Panc1 (cell line): Measurements from ENCODE around the gene TRERF1. TPM values are rescaled to one million over a fixed set of nuclear protein-coding genes. Genes with fewer than 3 reads are reported as not detected.
A peak's percentile ranks its signal among the peaks of the same experiment; 100 is the strongest.

Experiments used
- ATAC-seq: fragments of 200-7000 bp; cut with Tn5 transposase; 2 replicates; pipeline ENCODE4 v1.9.1; 2020; ENCODE audit warnings: mild to moderate bottlenecking, moderate library complexity
- BruUV-seq: library from RNA; stranded (reverse); fragments of 400-500 nt; replicated peaks from 2 replicates; lab custom pipeline; 2021; lab: Mats Ljungman, UMichigan
- CTCF ChIA-PET: fragments of 300-600 bp; sonication (Branson Sonifier 250); formaldehyde crosslinking; loops from one replicate; lab custom pipeline; 2022; ENCODE audit warnings: antibody characterized with exemption; lab: Charles Lee
- POLR2A ChIA-PET: fragments of 300-600 bp; sonication (Branson Sonifier 250); formaldehyde crosslinking; loops from one replicate; lab custom pipeline; 2022; ENCODE audit warnings: antibody characterized with exemption; lab: Charles Lee
- DNase-seq: peaks from one replicate; pipeline ENCODE4 v3.0.0-alpha.2; 2010; ENCODE audit warnings: low read depth, low spot score
- H3K27ac ChIP-seq: 2 replicates; pipeline ENCODE4 v1.5.1; 2011; ENCODE audit warnings: mild to moderate bottlenecking, low read length, inconsistent platforms
- H3K27me3 ChIP-seq: fragments of 200-500 bp; sonication (Bioruptor generic); 2 replicates; pipeline ENCODE4 v1.6.0; 2014; ENCODE audit warnings: low read length, inconsistent platforms; ENCODE audit not compliant: control insufficient read depth, insufficient read depth
- H3K36me3 ChIP-seq: fragments of 200-500 bp; sonication (Bioruptor generic); 2 replicates; pipeline ENCODE4 v1.5.1; 2014; ENCODE audit warnings: inconsistent platforms, mild to moderate bottlenecking, low read length, moderate library complexity; ENCODE audit not compliant: control insufficient read depth, insufficient read depth
- H3K4me1 ChIP-seq: 2 replicates; pipeline ENCODE4 v1.5.1; 2011; ENCODE audit warnings: inconsistent platforms, mild to moderate bottlenecking, low read length, moderate library complexity; ENCODE audit not compliant: control insufficient read depth, insufficient read depth
- H3K4me3 ChIP-seq, 2 experiments: 2 replicates each; pipeline ENCODE4 v1.5.1; 2011 to 2012; ENCODE audit warnings: low read depth in 2 of 2, low read length in 2 of 2, mild to moderate bottlenecking in 2 of 2, inconsistent platforms in 1 of 2, moderate library complexity in 1 of 2
- H3K9me3 ChIP-seq: fragments of 200-500 bp; sonication (Bioruptor generic); 2 replicates; pipeline ENCODE4 v1.5.1; 2014; ENCODE audit warnings: low read depth, mild to moderate bottlenecking, inconsistent platforms, low read length, moderate library complexity; ENCODE audit not compliant: control insufficient read depth, insufficient read depth
- CTCF ChIP-seq: fragments of 450-650 bp; IDR thresholded peaks from 2 replicates; pipeline ENCODE4 v1.5.1; 2017; ENCODE audit warnings: mild to moderate bottlenecking
- POLR2AphosphoS5 ChIP-seq: IDR thresholded peaks from 2 replicates; pipeline ENCODE4 v1.6.1; 2012; ENCODE audit warnings: mild to moderate bottlenecking, low read depth, low read length, moderate library complexity
- REST ChIP-seq, 2 experiments: IDR thresholded peaks; 2 replicates each; pipeline ENCODE4 v1.6.1; 2011 to 2012; ENCODE audit warnings: low read depth in 2 of 2, control low read depth in 1 of 2, low read length in 1 of 2, mild to moderate bottlenecking in 1 of 2, moderate library complexity in 1 of 2; ENCODE audit not compliant: insufficient read depth in 1 of 2
- SIN3A ChIP-seq: IDR thresholded peaks from 2 replicates; pipeline ENCODE4 v1.6.1; 2012; ENCODE audit warnings: low read depth, mild to moderate bottlenecking, low read length, moderate library complexity, borderline replicate concordance; ENCODE audit not compliant: insufficient read depth
- TCF7L2 ChIP-seq: IDR thresholded peaks from 2 replicates; pipeline ENCODE4 v1.6.1; 2011; ENCODE audit warnings: mild to moderate bottlenecking, low read depth, low read length, inconsistent platforms
- in situ Hi-C: cut with HindIII; loops from 2 replicates; pipeline ENCODE4 v1.10.0; 2016; ENCODE audit warnings: low sequenced_read_pairs, low pct_unique_long_range_greater_than_20kb
- intact Hi-C: fragments of 100-400 bp; cut with micrococcal nuclease; formaldehyde crosslinking; loops from one replicate; pipeline ENCODE4 v1.10.0; 2022; ENCODE audit not compliant: unreplicated experiment
- total RNA-seq: library from RNA; stranded (reverse); gene quantifications from one replicate; pipeline ENCODE4 v1.2.1, GENCODE V29; 2021; ENCODE audit not compliant: unreplicated experiment

TRERF1 gene
- total RNA-seq, 1 experiment from 2014 or later, result 30.6 TPM

- H3K27me3 ChIP-seq, result no peaks in the 10 kb centered on the region
- H3K36me3 ChIP-seq, result 0 out of 2 replicates have a peak, but pooled peaks cover 2% of the 10 kb centered on the region
- in situ Hi-C loops, result no loop called here
- TF ChIP-seq TCF7L2 (no peak), CTCF (no peak)
- ChIA-PET POLR2A (no interaction called here), CTCF (no interaction called here)
- no peak for ATAC-seq
- intact Hi-C loops, result no loop called here
- DNase-seq, result no peak
- no peak overlapping the region for H3K4me3 ChIP-seq
- peaks cover 77% of the 10 kb centered on the region for H3K4me1 ChIP-seq
- BruUV-seq, result no TSS peak
- H3K9me3 ChIP-seq, result no peaks in the 10 kb centered on the region
- H3K27ac ChIP-seq, result peak overlapping the region; percentile 100
Measured at GRCh38 chr6:42228305-42228704, 223.4 kb downstream of the TRERF1 start.

- Histone ChIP-seq H3K27me3 (no peaks in the 10 kb centered on the region), H3K36me3 (0 out of 2 replicates have a peak, but pooled peaks cover 2% of the 10 kb centered on the region), H3K4me1 (peaks cover 83% of the 10 kb centered on the region), H3K4me3 (no peak overlapping the region; a peak in 2 of 4 replicates), H3K27ac (peak overlapping the region; percentile 100), H3K9me3 (no peaks in the 10 kb centered on the region)
- ATAC-seq (no peak), DNase-seq (no peak)
- no peak for TF ChIP-seq REST (IDR thresholded peaks at IDR 0.05; ENCODE audit: insufficient read depth in 1 of 2, low read depth in 2 of 2, low read length in 1 of 2)
- TF ChIP-seq TCF7L2, result no peak; the same call in 1 of the 2 replicates
- no peak for TF ChIP-seq POLR2AphosphoS5
- no peak for TF ChIP-seq SIN3A
- no peak for TF ChIP-seq CTCF
- intact Hi-C loops (no loop called here), in situ Hi-C loops (no loop called here)
- TSS peak; percentile 87 for BruUV-seq
- ChIA-PET POLR2A (no interaction called here), CTCF (interaction anchor here (1.0 kb wide), 1 partner anchor 13 kb away, joined by 10 read pairs; no protein-coding TSS in a partner anchor)
Measured at GRCh38 chr6:42227173-42227850, 224.4 kb downstream of the TRERF1 start.
